Endothelial cell of umbilical vein (primary cell): ENCODE results near the gene ZNF362. TPM values are rescaled to one million over a fixed set of nuclear protein-coding genes. Genes with fewer than 3 reads are reported as not detected.

Experiments
- BruUV-seq: library from RNA; stranded (reverse); fragments of 400-500 nt; replicated peaks from 2 replicates; lab custom pipeline; 2021; lab: Mats Ljungman, UMichigan
- CTCF ChIA-PET: fragments of 300-600, 350-600 bp; sonication (Branson Sonifier 250); formaldehyde crosslinking; loops from one replicate; lab custom pipeline; 2021; ENCODE audit warnings: antibody characterized with exemption, inconsistent platforms; lab: Charles Lee
- POLR2A ChIA-PET: fragments of 300-600, 350-600 bp; sonication (Branson Sonifier 250); formaldehyde crosslinking; loops from one replicate; lab custom pipeline; 2021; ENCODE audit warnings: antibody characterized with exemption, inconsistent platforms; lab: Charles Lee
- DNase-seq: peaks from one replicate; pipeline ENCODE4 v3.0.0-alpha.2; 2011; ENCODE audit warnings: low read depth, low spot score
- FAIRE-seq: peaks from 2 replicates; lab custom pipeline; 2011; peaks lifted over from hg19 to GRCh38; lab: Jason Lieb, UNC
- H2AFZ ChIP-seq: 2 replicates; pipeline ENCODE4 v1.6.0; 2012; ENCODE audit warnings: low read depth, low read length, control low read depth, inconsistent platforms
- H3K27ac ChIP-seq: 2 replicates; pipeline ENCODE4 v1.5.1; 2011; ENCODE audit warnings: low read depth, mild to moderate bottlenecking, control low read depth, low read length, moderate library complexity; ENCODE audit not compliant: insufficient read depth
- H3K27me3 ChIP-seq, 2 experiments: 2 replicates each; pipeline versions ENCODE4 v1.6.0 to v1.6.1; 2011; ENCODE audit warnings: low read length in 2 of 2, mixed read lengths in 1 of 2; ENCODE audit not compliant: control insufficient read depth in 2 of 2, insufficient read depth in 2 of 2
- H3K36me3 ChIP-seq, 2 experiments: 2 replicates in 1 of 2; 3 replicates in 1 of 2; pipeline ENCODE4 v1.5.1; 2011; ENCODE audit warnings: low read length in 2 of 2, mild to moderate bottlenecking in 1 of 2, moderate library complexity in 1 of 2; ENCODE audit not compliant: control insufficient read depth in 2 of 2, insufficient read depth in 2 of 2; ENCODE audit errors: extremely low read depth in 1 of 2
- H3K4me1 ChIP-seq: 3 replicates; pipeline ENCODE4 v1.5.1; 2011; ENCODE audit warnings: mild to moderate bottlenecking, low read length; ENCODE audit not compliant: control insufficient read depth, insufficient read depth; ENCODE audit errors: extremely low read depth
- H3K4me2 ChIP-seq: 2 replicates; pipeline ENCODE4 v1.6.1; 2011; ENCODE audit warnings: low read length, control low read depth, mixed read lengths; ENCODE audit not compliant: insufficient read depth
- H3K4me3 ChIP-seq, 3 experiments: fragments of 200-600 bp in 1 of 3; sonication (generic), shearing (Covaris generic) in 1 of 3; replicated peaks in 1 of 3; 2 replicates each; pipeline ENCODE4 v1.5.1; 2011 to 2016; ENCODE audit warnings: control low read depth in 3 of 3, low read length in 3 of 3, mild to moderate bottlenecking in 2 of 3, inconsistent platforms in 1 of 3, low read depth in 1 of 3, moderate library complexity in 1 of 3; ENCODE audit not compliant: insufficient read depth in 1 of 3
- H3K79me2 ChIP-seq: 2 replicates; pipeline ENCODE4 v1.6.0; 2012; ENCODE audit warnings: low read length, inconsistent platforms; ENCODE audit not compliant: control insufficient read depth, insufficient read depth
- H3K9ac ChIP-seq: replicated peaks from 2 replicates; pipeline ENCODE3; 2011; ENCODE audit warnings: low read length, control low read depth; ENCODE audit not compliant: insufficient read depth; ENCODE audit errors: extremely low read depth
- H3K9me1 ChIP-seq: replicated peaks from 3 replicates; pipeline ENCODE4 v1.6.0; 2011; ENCODE audit warnings: mild to moderate bottlenecking, low read length; ENCODE audit not compliant: control insufficient read depth, insufficient read depth; ENCODE audit errors: extremely low read depth
- H3K9me3 ChIP-seq: replicated peaks from 2 replicates; pipeline ENCODE4 v1.5.1; 2012; ENCODE audit warnings: low read length, inconsistent platforms; ENCODE audit not compliant: control insufficient read depth, insufficient read depth
- H4K20me1 ChIP-seq: replicated peaks from 2 replicates; pipeline ENCODE3; 2011; ENCODE audit warnings: mild to moderate bottlenecking, low read length; ENCODE audit not compliant: control insufficient read depth, insufficient read depth; ENCODE audit errors: extremely low read depth
- EZH2 ChIP-seq: IDR thresholded peaks from 2 replicates; pipeline ENCODE4 v1.6.1; 2012; ENCODE audit warnings: borderline replicate concordance, low read depth, mild to moderate bottlenecking, moderate library complexity, low read length, inconsistent platforms; ENCODE audit not compliant: severe bottlenecking
- FOS ChIP-seq: IDR thresholded peaks from 2 replicates; pipeline ENCODE4 v1.6.1; 2011; ENCODE audit warnings: mild to moderate bottlenecking, low read length, moderate library complexity, borderline replicate concordance; ENCODE audit not compliant: insufficient read depth
- GATA2 ChIP-seq: IDR thresholded peaks from 2 replicates; pipeline ENCODE4 v1.7.0; 2011; ENCODE audit warnings: low read depth, mild to moderate bottlenecking, moderate library complexity, mixed read lengths, low read length; ENCODE audit not compliant: insufficient read length, insufficient read depth
- JUN ChIP-seq: IDR thresholded peaks from 2 replicates; pipeline ENCODE4 v1.6.1; 2011; ENCODE audit warnings: borderline replicate concordance, low read depth; ENCODE audit not compliant: insufficient read length, insufficient read depth
- MYC ChIP-seq: IDR thresholded peaks from one replicate; pipeline ENCODE4 v1.6.1; 2011; ENCODE audit warnings: mild to moderate bottlenecking, low read depth, low read length
- POLR2A ChIP-seq: IDR thresholded peaks from 2 replicates; pipeline ENCODE4 v1.6.1; 2012; ENCODE audit warnings: low read depth, mild to moderate bottlenecking, control low read depth, low read length
- POLR2AphosphoS5 ChIP-seq: IDR thresholded peaks from 2 replicates; pipeline ENCODE4 v1.6.1; 2012; ENCODE audit warnings: low read depth, mild to moderate bottlenecking, control low read depth, low read length, moderate library complexity; ENCODE audit not compliant: insufficient read depth
- dilution Hi-C: fragments of 300-500 bp; cut with MboI; formaldehyde crosslinking; loops from one replicate; pipeline ENCODE4 v1.15.0; 2019; ENCODE audit warnings: low sequenced_read_pairs; ENCODE audit not compliant: extremely low pct_ligation_motif_present
- intact Hi-C: fragments of 100-400 bp; cut with micrococcal nuclease; formaldehyde crosslinking; loops from one replicate; pipeline ENCODE4 v1.10.0; 2022
- polyA plus RNA-seq, 4 experiments: library from polyadenylated mRNA; depleted of rRNA in 3 of 4; stranded (reverse) in 3 of 4; unstranded in 1 of 4; fragments of >200 nt; gene quantifications; 2 replicates each; pipeline versions ENCODE4 v1.2.1 to v1.2.3, GENCODE V29; 2011 to 2012; ENCODE audit warnings: missing spikeins in 1 of 4
- total RNA-seq: library from RNA; stranded (reverse); gene quantifications from 2 replicates; pipeline ENCODE4 v1.2.3, GENCODE V29; 2021
- TF ChIP-seq, protein P1 (sequence below), 2 donors: IDR thresholded peaks; 1 replicate in 1 of 2; 2 replicates in 1 of 2; pipeline ENCODE4 v1.5.1; 2011; ENCODE audit warnings: low read length in 2 of 2, mild to moderate bottlenecking in 2 of 2, moderate library complexity in 2 of 2, control low read depth in 1 of 2, inconsistent platforms in 1 of 2, low read depth in 1 of 2; ENCODE audit not compliant: insufficient read depth in 1 of 2; ENCODE audit errors: extremely low read depth in 1 of 2
- TF ChIP-seq, protein P2 (sequence below): IDR thresholded peaks from 2 replicates; pipeline ENCODE4 v1.6.1; 2011; ENCODE audit not compliant: insufficient read depth, insufficient read length

Gene ZNF362
- total and polyA plus RNA-seq, 2 donors (not counting 3 experiments of a cell fraction or from before 2014, with no cell fraction given) = 28.4 to 35.3 TPM

- FAIRE-seq = no peak
- no peaks in the 10 kb centered on the region for H3K79me2 ChIP-seq
- dilution Hi-C loops = no loop called here
- H3K27ac ChIP-seq = no peak overlapping the region
- intact Hi-C loops = loop anchor here (5.0 kb wide), 2 partner anchors 40 to 315 kb away; partner anchors contain the start of gene ZNF362
- ChIA-PET CTCF (interaction anchor here (0.7 to 5.8 kb wide), 15 partner anchors 9 to 316 kb away, joined by 3 to 97 read pairs (median 14); partner anchors contain the start of gene ZSCAN20), POLR2A (no interaction called here)
- no peak for DNase-seq
- no peak overlapping the region for H3K4me2 ChIP-seq
- no peak overlapping the region for H3K4me3 ChIP-seq
- no peak overlapping the region for H2AFZ ChIP-seq
- no TSS peak for BruUV-seq
- H3K9ac ChIP-seq = no peak overlapping the region
- no peaks in the 10 kb centered on the region for H4K20me1 ChIP-seq
- H3K9me3 ChIP-seq = no peaks in the 10 kb centered on the region
- TF ChIP-seq MYC = no peak
- TF ChIP-seq FOS = no peak
- TF ChIP-seq, protein P1, sequence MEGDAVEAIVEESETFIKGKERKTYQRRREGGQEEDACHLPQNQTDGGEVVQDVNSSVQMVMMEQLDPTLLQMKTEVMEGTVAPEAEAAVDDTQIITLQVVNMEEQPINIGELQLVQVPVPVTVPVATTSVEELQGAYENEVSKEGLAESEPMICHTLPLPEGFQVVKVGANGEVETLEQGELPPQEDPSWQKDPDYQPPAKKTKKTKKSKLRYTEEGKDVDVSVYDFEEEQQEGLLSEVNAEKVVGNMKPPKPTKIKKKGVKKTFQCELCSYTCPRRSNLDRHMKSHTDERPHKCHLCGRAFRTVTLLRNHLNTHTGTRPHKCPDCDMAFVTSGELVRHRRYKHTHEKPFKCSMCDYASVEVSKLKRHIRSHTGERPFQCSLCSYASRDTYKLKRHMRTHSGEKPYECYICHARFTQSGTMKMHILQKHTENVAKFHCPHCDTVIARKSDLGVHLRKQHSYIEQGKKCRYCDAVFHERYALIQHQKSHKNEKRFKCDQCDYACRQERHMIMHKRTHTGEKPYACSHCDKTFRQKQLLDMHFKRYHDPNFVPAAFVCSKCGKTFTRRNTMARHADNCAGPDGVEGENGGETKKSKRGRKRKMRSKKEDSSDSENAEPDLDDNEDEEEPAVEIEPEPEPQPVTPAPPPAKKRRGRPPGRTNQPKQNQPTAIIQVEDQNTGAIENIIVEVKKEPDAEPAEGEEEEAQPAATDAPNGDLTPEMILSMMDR (IDR thresholded peaks at IDR 0.05; ENCODE audit: extremely low read depth in 1 of 2, insufficient read depth in 1 of 2, low read depth in 1 of 2, low read length in 2 of 2) = no peak
- no peak for TF ChIP-seq EZH2
- TF ChIP-seq POLR2AphosphoS5 = no peak
- no peak for TF ChIP-seq POLR2A
- TF ChIP-seq, protein P2, sequence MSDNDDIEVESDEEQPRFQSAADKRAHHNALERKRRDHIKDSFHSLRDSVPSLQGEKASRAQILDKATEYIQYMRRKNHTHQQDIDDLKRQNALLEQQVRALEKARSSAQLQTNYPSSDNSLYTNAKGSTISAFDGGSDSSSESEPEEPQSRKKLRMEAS = no peak
- TF ChIP-seq JUN = no peak
- TF ChIP-seq GATA2 = no peak
- no peaks in the 10 kb centered on the region for H3K9me1 ChIP-seq
- H3K36me3 ChIP-seq = peaks cover 3 to 20% of the 10 kb centered on the region in 2 experiments
- no peaks in the 10 kb centered on the region for H3K27me3 ChIP-seq
- no peaks in the 10 kb centered on the region for H3K4me1 ChIP-seq
These were observed 40.5 kb downstream of the ZNF362 start for GRCh38 chr1:33296824-33297223.
